ENCODE measurements around the gene PLD1. TPM values are rescaled to one million over a fixed set of nuclear protein-coding genes. Genes with fewer than 3 reads are reported as not detected.

Gene PLD1
- total RNA-seq, 1 donor from 2014 or later: 0.93 TPM

- Mint-ChIP-seq H3K27ac (ENCODE audit: unreplicated experiment) (no peak overlapping the region), H3K36me3 (ENCODE audit: low read depth) (no peaks in the 10 kb centered on the region), H3K9me3 (no peaks in the 10 kb centered on the region), H3K4me1 (peaks cover 17% of the 10 kb centered on the region), H3K4me3 (peak overlapping the region; percentile 84), H3K27me3 (ENCODE audit: low read depth) (peaks cover 36% of the 10 kb centered on the region)
- no peak for DNase-seq (ENCODE audit: low read depth, low spot score)
- TF ChIP-seq CTCF (conservative IDR thresholded peaks at IDR 0.05): no peak
These were observed 747 bp downstream of the PLD1 start for GRCh38 chr3:171809611-171809860.

- Mint-ChIP-seq H3K9me3 (no peaks in the 10 kb centered on the region), H3K36me3 (ENCODE audit: low read depth) (no peaks in the 10 kb centered on the region), H3K27me3 (ENCODE audit: low read depth) (peaks cover 31% of the 10 kb centered on the region), H3K4me3 (peak overlapping the region; percentile 29), H3K27ac (ENCODE audit: unreplicated experiment) (no peak overlapping the region), H3K4me1 (peaks cover 19% of the 10 kb centered on the region)
- no peak for DNase-seq (ENCODE audit: low read depth, low spot score)
- no peak for TF ChIP-seq CTCF (conservative IDR thresholded peaks at IDR 0.05)
These were observed 2.5 kb downstream of the PLD1 start for GRCh38 chr3:171807806-171808205.

- H3K4me1 Mint-ChIP-seq: peaks cover 19% of the 10 kb centered on the region
- no peaks in the 10 kb centered on the region for H3K36me3 Mint-ChIP-seq (ENCODE audit: low read depth)
- peak overlapping the region; percentile 5 for H3K4me3 Mint-ChIP-seq
- H3K27me3 Mint-ChIP-seq (ENCODE audit: low read depth): peaks cover 30% of the 10 kb centered on the region
- H3K27ac Mint-ChIP-seq (ENCODE audit: unreplicated experiment): no peak overlapping the region
- DNase-seq (ENCODE audit: low read depth, low spot score): no peak
- TF ChIP-seq CTCF (conservative IDR thresholded peaks at IDR 0.05): no peak
- H3K9me3 Mint-ChIP-seq: no peaks in the 10 kb centered on the region
These were observed 3.1 kb downstream of the PLD1 start for GRCh38 chr3:171807129-171807675.

GRCh38 chr3:171806200-171807128 lies 3.8 kb downstream of the PLD1 start:
- H3K27ac Mint-ChIP-seq (ENCODE audit: unreplicated experiment): no peak overlapping the region
- H3K4me1 Mint-ChIP-seq: peaks cover 17% of the 10 kb centered on the region
- peak overlapping the region; percentile 5 for H3K4me3 Mint-ChIP-seq
- no peaks in the 10 kb centered on the region for H3K9me3 Mint-ChIP-seq
- no peak for DNase-seq (ENCODE audit: low read depth, low spot score)
- TF ChIP-seq CTCF (conservative IDR thresholded peaks at IDR 0.05): no peak
- peaks cover 23% of the 10 kb centered on the region for H3K27me3 Mint-ChIP-seq (ENCODE audit: low read depth)
- H3K36me3 Mint-ChIP-seq (ENCODE audit: low read depth): no peaks in the 10 kb centered on the region

- Mint-ChIP-seq H3K4me1 (peaks cover 14% of the 10 kb centered on the region), H3K27ac (ENCODE audit: unreplicated experiment) (no peak overlapping the region), H3K27me3 (ENCODE audit: low read depth) (peaks cover 15% of the 10 kb centered on the region), H3K36me3 (ENCODE audit: low read depth) (no peaks in the 10 kb centered on the region), H3K9me3 (no peaks in the 10 kb centered on the region), H3K4me3 (no peak overlapping the region)
- no peak for TF ChIP-seq CTCF (conservative IDR thresholded peaks at IDR 0.05)
- no peak for DNase-seq (ENCODE audit: low read depth, low spot score)
These were observed 4.6 kb downstream of the PLD1 start for GRCh38 chr3:171805687-171806086.

Data from neural crest cell (in vitro differentiated cells).